H1 (cell line): Measurements from ENCODE around the gene TGFB1. TPM values are rescaled to one million over a fixed set of nuclear protein-coding genes. Genes with fewer than 3 reads are reported as not detected.

ENCODE experiments used
- CTCF ChIA-PET: fragments of 300-600 bp; sonication (Branson Sonifier 250); formaldehyde crosslinking; loops from one replicate; lab custom pipeline; 2021; ENCODE audit not compliant: partially characterized antibody; lab: Charles Lee
- POLR2A ChIA-PET: fragments of 300-600 bp; sonication (Branson Sonifier 250); formaldehyde crosslinking; loops from one replicate; lab custom pipeline; 2021; ENCODE audit warnings: inconsistent platforms; ENCODE audit not compliant: partially characterized antibody; lab: Charles Lee
- DNase-seq, 2 experiments: peaks; one replicate each; pipeline versions ENCODE4 v3.0.0 to v3.0.0-alpha.2; 2010 to 2022; ENCODE audit warnings: low spot score in 2 of 2, low read depth in 1 of 2, mixed read lengths in 1 of 2
- FAIRE-seq: peaks from 2 replicates; lab custom pipeline; 2011; peaks lifted over from hg19 to GRCh38; lab: Jason Lieb, UNC
- H2AFZ ChIP-seq: 2 replicates; pipeline ENCODE4 v1.8.1; 2012; ENCODE audit warnings: low read length, inconsistent platforms
- H2AK5ac ChIP-seq: 2 replicates; pipeline ENCODE4 v1.6.1; 2013; ENCODE audit warnings: low read depth, low read length
- H2BK120ac ChIP-seq: replicated peaks from 2 replicates; pipeline ENCODE3; 2013; ENCODE audit warnings: low read depth, low read length, inconsistent platforms
- H2BK12ac ChIP-seq: 2 replicates; pipeline ENCODE4 v1.6.1; 2013; ENCODE audit warnings: low read depth, low read length
- H2BK15ac ChIP-seq: 2 replicates; pipeline ENCODE4 v1.6.1; 2013; ENCODE audit warnings: low read length
- H2BK20ac ChIP-seq: 2 replicates; pipeline ENCODE4 v1.6.1; 2013; ENCODE audit warnings: low read length
- H2BK5ac ChIP-seq: 2 replicates; pipeline ENCODE4 v1.6.1; 2013; ENCODE audit warnings: low read depth, low read length
- H3K14ac ChIP-seq: 2 replicates; pipeline ENCODE4 v1.6.1; 2013; ENCODE audit warnings: inconsistent platforms; ENCODE audit not compliant: insufficient read length
- H3K18ac ChIP-seq: 2 replicates; pipeline ENCODE4 v1.6.1; 2013; ENCODE audit warnings: low read length; ENCODE audit errors: extremely low read depth
- H3K23ac ChIP-seq: 2 replicates; pipeline ENCODE4 v1.6.1; 2013; ENCODE audit warnings: inconsistent platforms; ENCODE audit not compliant: insufficient read length
- H3K23me2 ChIP-seq: 2 replicates; pipeline ENCODE4 v1.6.1; 2013; ENCODE audit warnings: low read depth, low read length
- H3K27ac ChIP-seq: 2 replicates; pipeline ENCODE4 v1.6.1; 2011; ENCODE audit warnings: low read depth, low read length, inconsistent platforms
- H3K27me3 ChIP-seq, 4 experiments: replicated peaks in 1 of 4; 1 replicate in 1 of 4; 2 replicates in 3 of 4; pipeline versions ENCODE4 v1.6.1 to v1.8.1; 2011 to 2013; ENCODE audit warnings: low read length in 3 of 4, mild to moderate bottlenecking in 3 of 4, inconsistent platforms in 2 of 4, mixed read lengths in 2 of 4, moderate library complexity in 1 of 4; ENCODE audit not compliant: control insufficient read depth in 3 of 4, insufficient read depth in 3 of 4; ENCODE audit errors: extremely low read depth in 1 of 4
- H3K36me3 ChIP-seq, 4 experiments: 2 replicates each; pipeline versions ENCODE4 v1.6.1 to v1.8.1; 2011 to 2013; ENCODE audit warnings: mild to moderate bottlenecking in 4 of 4, low read length in 3 of 4, moderate library complexity in 2 of 4, control low read depth in 1 of 4, inconsistent platforms in 1 of 4; ENCODE audit not compliant: insufficient read depth in 4 of 4, control insufficient read depth in 2 of 4
- H3K4ac ChIP-seq: replicated peaks from 2 replicates; pipeline ENCODE3; 2013; ENCODE audit warnings: low read length, low read depth, mixed read lengths, inconsistent platforms; ENCODE audit not compliant: insufficient read length
- H3K4me1 ChIP-seq, 4 experiments: replicated peaks in 1 of 4; 1 replicate in 1 of 4; 2 replicates in 3 of 4; pipeline versions ENCODE4 v1.6.1 to v1.8.1; 2011 to 2013; ENCODE audit warnings: low read length in 3 of 4, inconsistent platforms in 2 of 4, mixed read lengths in 1 of 4; ENCODE audit not compliant: insufficient read depth in 4 of 4, control insufficient read depth in 3 of 4
- H3K4me2 ChIP-seq, 2 experiments: 2 replicates each; pipeline versions ENCODE4 v1.6.1 to v1.8.1; 2011 to 2013; ENCODE audit warnings: low read depth in 2 of 2, low read length in 2 of 2, control low read depth in 1 of 2, inconsistent platforms in 1 of 2, mild to moderate bottlenecking in 1 of 2; ENCODE audit not compliant: insufficient read depth in 1 of 2
- H3K4me3 ChIP-seq, 4 experiments: fragments of 200-600, 300-600 bp in 1 of 4; sonication (generic), shearing (Covaris generic), sonication (Bioruptor Twin) in 1 of 4; 2 replicates each; pipeline versions ENCODE4 v1.5.1 to v1.8.1; 2011 to 2016; ENCODE audit warnings: low read length in 4 of 4, low read depth in 3 of 4, control low read depth in 2 of 4, inconsistent platforms in 2 of 4, mild to moderate bottlenecking in 2 of 4, mixed read lengths in 1 of 4, moderate library complexity in 1 of 4; ENCODE audit not compliant: insufficient read depth in 2 of 4; ENCODE audit errors: extremely low read depth in 1 of 4
- H3K56ac ChIP-seq: replicated peaks from 2 replicates; pipeline ENCODE3; 2013; ENCODE audit warnings: low read depth, mild to moderate bottlenecking, mixed read lengths, low read length, inconsistent platforms; ENCODE audit not compliant: insufficient read length
- H3K79me1 ChIP-seq: 2 replicates; pipeline ENCODE4 v1.6.1; 2013; ENCODE audit warnings: low read depth, low read length, control low read depth
- H3K79me2 ChIP-seq, 2 experiments: 2 replicates each; pipeline versions ENCODE4 v1.6.1 to v1.8.1; 2012 to 2013; ENCODE audit warnings: low read length in 2 of 2, mild to moderate bottlenecking in 2 of 2, inconsistent platforms in 1 of 2; ENCODE audit not compliant: insufficient read depth in 2 of 2, control insufficient read depth in 1 of 2
- H3K9ac ChIP-seq, 4 experiments: replicated peaks in 1 of 4; 1 replicate in 1 of 4; 2 replicates in 3 of 4; pipeline versions ENCODE4 v1.6.1 to v1.8.1; 2011 to 2013; ENCODE audit warnings: low read depth in 3 of 4, low read length in 3 of 4, control low read depth in 2 of 4, mild to moderate bottlenecking in 2 of 4, moderate library complexity in 2 of 4, inconsistent platforms in 1 of 4; ENCODE audit errors: extremely low read depth in 1 of 4
- H3K9me3 ChIP-seq, 2 experiments: 2 replicates each; pipeline versions ENCODE4 v1.6.1 to v1.8.1; 2012 to 2013; ENCODE audit warnings: mild to moderate bottlenecking in 2 of 2, moderate library complexity in 2 of 2, control low read depth in 1 of 2, inconsistent platforms in 1 of 2, low read depth in 1 of 2, low read length in 1 of 2, mixed read lengths in 1 of 2; ENCODE audit not compliant: insufficient read depth in 2 of 2
- H4K20me1 ChIP-seq, 2 experiments: replicated peaks in 1 of 2; 2 replicates each; pipeline versions ENCODE3 to v1.8.1; 2011 to 2013; ENCODE audit warnings: inconsistent platforms in 2 of 2, low read length in 2 of 2, mild to moderate bottlenecking in 1 of 2; ENCODE audit not compliant: insufficient read depth in 2 of 2, control insufficient read depth in 1 of 2
- H4K5ac ChIP-seq: 2 replicates; pipeline ENCODE4 v1.6.1; 2013; ENCODE audit warnings: low read length, low read depth, mixed read lengths, inconsistent platforms; ENCODE audit not compliant: insufficient read length
- H4K8ac ChIP-seq: 2 replicates; pipeline ENCODE4 v1.8.0; 2013; ENCODE audit warnings: mild to moderate bottlenecking, moderate library complexity, low read length, inconsistent platforms; ENCODE audit not compliant: insufficient read depth; ENCODE audit errors: extremely low read depth
- H4K91ac ChIP-seq: replicated peaks from 2 replicates; pipeline ENCODE3; 2013; ENCODE audit warnings: low read length, mixed read lengths, inconsistent platforms; ENCODE audit not compliant: insufficient read length
- CBX5 ChIP-seq: fragments of 300-800, 300-1000 bp; sonication (generic); IDR thresholded peaks from 2 replicates; pipeline ENCODE4 v1.7.1; 2016; ENCODE audit warnings: antibody characterized with exemption, low read length, low read depth
- CBX8 ChIP-seq: fragments of 300-800, 300-1000 bp; sonication (generic); IDR thresholded peaks from 2 replicates; pipeline ENCODE4 v1.7.1; 2016; ENCODE audit warnings: low read depth, low read length, borderline replicate concordance
- EZH2 ChIP-seq: fragments of 200-600 bp; sonication (generic); IDR thresholded peaks from 2 replicates; pipeline ENCODE4 v1.7.1; 2012; ENCODE audit warnings: low read depth, mild to moderate bottlenecking, moderate library complexity, low read length, inconsistent platforms; ENCODE audit not compliant: severe bottlenecking
- MAFK ChIP-seq: IDR thresholded peaks from 2 replicates; pipeline ENCODE4 v1.6.1; 2012; ENCODE audit warnings: low read depth, mild to moderate bottlenecking, improper control_type of control experiment, low read length
- NANOG ChIP-seq: IDR thresholded peaks from 2 replicates; pipeline ENCODE4 v1.6.1; 2011; ENCODE audit warnings: low read length, low read depth, mild to moderate bottlenecking, inconsistent platforms; ENCODE audit not compliant: insufficient read depth, poor library complexity, severe bottlenecking
- PHF8 ChIP-seq: fragments of 200-600 bp; sonication (generic); conservative IDR thresholded peaks from 2 replicates; pipeline ENCODE4 v1.7.1; 2012; ENCODE audit warnings: low read depth, mild to moderate bottlenecking, inconsistent platforms, low read length, moderate library complexity
- POLR2AphosphoS5 ChIP-seq: IDR thresholded peaks from 2 replicates; pipeline ENCODE4 v1.6.1; 2011; ENCODE audit warnings: low read depth, low read length
- RFX5 ChIP-seq: IDR thresholded peaks from 2 replicates; pipeline ENCODE4 v1.6.1; 2011; ENCODE audit warnings: low read depth, low read length, improper control_type of control experiment, borderline replicate concordance
- SAP30 ChIP-seq: fragments of 300-600 bp; sonication (generic); IDR thresholded peaks from 2 replicates; pipeline ENCODE4 v1.7.1; 2012; ENCODE audit warnings: low read length, moderate library complexity, mild to moderate bottlenecking, inconsistent platforms; ENCODE audit not compliant: insufficient read depth, insufficient replicate concordance
- TAF1 ChIP-seq: IDR thresholded peaks from 2 replicates; pipeline ENCODE4 v1.6.1; 2011; ENCODE audit warnings: mild to moderate bottlenecking, low read depth, low read length
- TBP ChIP-seq: IDR thresholded peaks from 2 replicates; pipeline ENCODE4 v1.6.1; 2011; ENCODE audit warnings: low read depth, low read length, improper control_type of control experiment
- ZNF274 ChIP-seq: IDR thresholded peaks from 2 replicates; pipeline ENCODE4 v1.7.0; 2012; ENCODE audit warnings: low read length, borderline replicate concordance; ENCODE audit errors: extremely low read depth
- WGBS, 2 experiments: shearing (Covaris generic) in 1 of 2; methylation state at CpG; one replicate each; pipeline versions ENCODE4 v1.1.6 to v1.1.7; 2013 to 2015; ENCODE audit warnings: low lambda C conversion rate in 2 of 2, mixed read lengths in 2 of 2, inconsistent platforms in 1 of 2, low coverage in 1 of 2, missing lambda C conversion rate in 1 of 2; ENCODE audit not compliant: insufficient replicate concordance in 2 of 2, insufficient coverage in 1 of 2, insufficient read length in 1 of 2; ENCODE audit errors: extremely low coverage in 1 of 2, missing lambda C conversion rate in 1 of 2; 5-methylcytosine and 5-hydroxymethylcytosine counted together
- polyA plus RNA-seq, 7 experiments: library from polyadenylated mRNA; depleted of rRNA in 3 of 7; stranded (reverse) in 5 of 7; unstranded in 2 of 7; fragments of >200 nt in 5 of 7; fragments of 200-250 nt in 2 of 7; gene quantifications; 1 replicate in 5 of 7; 2 replicates in 1 of 7; 4 replicates in 1 of 7; pipeline versions ENCODE4 v1.2.1 to v1.2.3, GENCODE V29; 2011 to 2013; ENCODE audit warnings: missing spikeins in 2 of 7, mixed read lengths in 2 of 7
- total RNA-seq: library from RNA; stranded (reverse); fragmentation: NEBNext Ultra II Directional; extraction: Animal tissue kit (Norgen Biotek cat#: 25700); gene quantifications from 2 replicates; pipeline ENCODE4 v1.2.1, GENCODE V29; 2021
- TF ChIP-seq, protein P1 (sequence below): IDR thresholded peaks from 2 replicates; pipeline ENCODE4 v1.6.1; 2012; ENCODE audit warnings: inconsistent platforms

TGFB1 gene
- total and polyA plus RNA-seq, 2 of the 8 experiments (the other 6 are each of a cell fraction or from before 2014, with no cell fraction given) = 1.7 to 10.6 TPM

DNA sequence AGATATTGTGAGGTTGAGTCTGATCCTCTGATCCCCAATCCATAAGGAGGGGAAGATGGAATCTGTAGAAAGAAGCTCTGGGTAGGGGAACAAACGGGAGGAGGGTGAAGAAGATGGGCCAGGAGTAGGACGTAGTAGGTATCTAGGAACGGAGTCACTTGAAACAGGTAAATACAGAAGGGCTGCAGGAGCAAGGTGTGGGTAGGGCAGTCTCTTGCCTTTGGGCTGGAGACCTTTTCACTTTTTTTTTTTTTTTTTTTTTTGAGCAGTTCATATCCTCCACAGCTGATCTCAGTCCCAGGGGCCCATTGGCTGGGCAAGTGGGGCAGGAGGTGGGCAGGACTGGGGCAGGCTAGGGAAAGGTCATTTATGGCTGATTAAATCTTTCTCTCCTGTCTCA lies 45.4 kb upstream of the TGFB1 start:
- Histone ChIP-seq H4K8ac (no peak overlapping the region), H3K4me3 (peak overlapping the region in 2 of 4 experiments; percentile 98 to 99; a peak in 2 of 8 replicates), H3K23ac (no peak overlapping the region)
- TF ChIP-seq MAFK (no peak), EZH2 (no peak), CBX5 (no peak), ZNF274 (no peak), NANOG (no peak), SAP30 (no peak), PHF8 (no peak), TAF1 (no peak), TBP (no peak), POLR2AphosphoS5 (no peak), CBX8 (no peak), RFX5 (no peak)
- TF ChIP-seq, protein P1, sequence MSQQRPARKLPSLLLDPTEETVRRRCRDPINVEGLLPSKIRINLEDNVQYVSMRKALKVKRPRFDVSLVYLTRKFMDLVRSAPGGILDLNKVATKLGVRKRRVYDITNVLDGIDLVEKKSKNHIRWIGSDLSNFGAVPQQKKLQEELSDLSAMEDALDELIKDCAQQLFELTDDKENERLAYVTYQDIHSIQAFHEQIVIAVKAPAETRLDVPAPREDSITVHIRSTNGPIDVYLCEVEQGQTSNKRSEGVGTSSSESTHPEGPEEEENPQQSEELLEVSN = no peak

More for the DNA sequence above, 45.4 kb upstream of the TGFB1 start:
- peaks cover 0 to 1% of the 10 kb centered on the region in 2 experiments for H4K20me1 ChIP-seq
- no peak overlapping the region for H3K56ac ChIP-seq
- H2BK120ac ChIP-seq = no peak overlapping the region
- H3K79me1 ChIP-seq = peaks cover 10% of the 10 kb centered on the region; the same call in 1 of the 2 replicates
- no peaks in the 10 kb centered on the region for H3K27me3 ChIP-seq
- no peak overlapping the region for H3K4ac ChIP-seq
- H3K4me1 ChIP-seq = peaks cover 0 to 5% (median 0%) of the 10 kb centered on the region in 4 experiments; a peak in 5 of 7 replicates
- WGBS, 2 experiments = 89% methylated on average over 3 of the region's 3 CpGs; no CpG with 5 or more reads in 1 of the 2 experiments
- H2AFZ ChIP-seq = no peak overlapping the region
- no peaks in the 10 kb centered on the region for H3K36me3 ChIP-seq
- H2BK5ac ChIP-seq = no peak overlapping the region
- H3K14ac ChIP-seq = no peak overlapping the region
- no peak overlapping the region for H4K5ac ChIP-seq
- DNase-seq = no peak
- H2BK15ac ChIP-seq = no peak overlapping the region
- peak overlapping the region; percentile 77 to 90; a peak in 2 of 4 replicates for H3K4me2 ChIP-seq
- 0 out of 7 replicates have a peak overlapping the region, but pooled peaks of 1 of the 4 experiments have one; percentile 40 for H3K9ac ChIP-seq
- no peak overlapping the region for H2AK5ac ChIP-seq
- no peak overlapping the region for H3K18ac ChIP-seq
- peaks cover 0 to 33% of the 10 kb centered on the region in 2 experiments; a peak in 2 of 4 replicates for H3K79me2 ChIP-seq
- H3K23me2 ChIP-seq = peaks cover 4% of the 10 kb centered on the region
- no peak overlapping the region for H3K27ac ChIP-seq
- FAIRE-seq = no peak
- ChIA-PET CTCF (interaction anchor here (0.8 to 1.2 kb wide), 2 partner anchors 9 to 46 kb away, joined by 3 read pairs; no protein-coding TSS in a partner anchor), POLR2A (interaction anchor here (1.5 to 2.0 kb wide), 3 partner anchors 9 to 40 kb away, joined by 7 to 10 read pairs (median 9); partner anchors contain the start of genes B3GNT8 and DMAC2)
- no peak overlapping the region for H4K91ac ChIP-seq
- no peak overlapping the region for H2BK12ac ChIP-seq
- H2BK20ac ChIP-seq = no peak overlapping the region
- H3K9me3 ChIP-seq = no peaks in the 10 kb centered on the region
